Measurements from ENCODE around the gene VCAN. TPM values are rescaled to one million over a fixed set of nuclear protein-coding genes. Genes with fewer than 3 reads are reported as not detected.

The VCAN gene
- total and polyA plus RNA-seq, 3 donors from 2014 or later: 15.7 to 23.4 (median 22.8) TPM

DNA sequence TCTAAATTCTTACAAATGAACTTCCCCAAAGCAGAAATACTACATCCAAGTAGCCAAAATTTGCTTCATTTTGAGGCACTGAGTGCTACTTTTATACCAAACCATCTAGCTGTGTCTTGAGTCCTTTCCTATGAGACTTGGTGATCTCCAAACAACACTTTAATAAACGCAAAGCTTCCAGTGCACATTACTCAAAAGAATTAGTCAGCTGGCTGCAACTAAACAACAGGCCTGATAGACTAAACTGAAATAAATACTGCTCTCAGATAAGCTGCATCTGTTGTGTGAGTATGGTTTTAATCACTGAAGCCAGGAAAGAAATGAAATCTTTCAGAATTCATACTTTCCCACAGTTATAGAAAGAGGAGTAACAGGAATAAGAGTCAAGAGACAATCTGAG, 80.3 kb downstream of the VCAN start:
- no peaks in the 10 kb centered on the region for H3K9me3 ChIP-seq
- no peaks in the 10 kb centered on the region for H3K27me3 ChIP-seq
- no peak overlapping the region for H3K27ac ChIP-seq
- intact Hi-C loops (cut with DNase I; ENCODE audit: low total_unique reads): no loop called here
- no peaks in the 10 kb centered on the region for H3K36me3 ChIP-seq (ENCODE audit: low read depth, missing control alignments)
- H3K4me1 ChIP-seq: no peaks in the 10 kb centered on the region
- DNase-seq: no peak
- TF ChIP-seq POLR2A (IDR thresholded peaks at IDR 0.05): no peak
- TF ChIP-seq, protein P1, sequence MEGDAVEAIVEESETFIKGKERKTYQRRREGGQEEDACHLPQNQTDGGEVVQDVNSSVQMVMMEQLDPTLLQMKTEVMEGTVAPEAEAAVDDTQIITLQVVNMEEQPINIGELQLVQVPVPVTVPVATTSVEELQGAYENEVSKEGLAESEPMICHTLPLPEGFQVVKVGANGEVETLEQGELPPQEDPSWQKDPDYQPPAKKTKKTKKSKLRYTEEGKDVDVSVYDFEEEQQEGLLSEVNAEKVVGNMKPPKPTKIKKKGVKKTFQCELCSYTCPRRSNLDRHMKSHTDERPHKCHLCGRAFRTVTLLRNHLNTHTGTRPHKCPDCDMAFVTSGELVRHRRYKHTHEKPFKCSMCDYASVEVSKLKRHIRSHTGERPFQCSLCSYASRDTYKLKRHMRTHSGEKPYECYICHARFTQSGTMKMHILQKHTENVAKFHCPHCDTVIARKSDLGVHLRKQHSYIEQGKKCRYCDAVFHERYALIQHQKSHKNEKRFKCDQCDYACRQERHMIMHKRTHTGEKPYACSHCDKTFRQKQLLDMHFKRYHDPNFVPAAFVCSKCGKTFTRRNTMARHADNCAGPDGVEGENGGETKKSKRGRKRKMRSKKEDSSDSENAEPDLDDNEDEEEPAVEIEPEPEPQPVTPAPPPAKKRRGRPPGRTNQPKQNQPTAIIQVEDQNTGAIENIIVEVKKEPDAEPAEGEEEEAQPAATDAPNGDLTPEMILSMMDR (IDR thresholded peaks at IDR 0.05): no peak
- 66 to 74% methylated on average over 1 of the region's 1 CpG for WGBS, 2 donors
- H3K4me3 ChIP-seq: no peak overlapping the region

DNA sequence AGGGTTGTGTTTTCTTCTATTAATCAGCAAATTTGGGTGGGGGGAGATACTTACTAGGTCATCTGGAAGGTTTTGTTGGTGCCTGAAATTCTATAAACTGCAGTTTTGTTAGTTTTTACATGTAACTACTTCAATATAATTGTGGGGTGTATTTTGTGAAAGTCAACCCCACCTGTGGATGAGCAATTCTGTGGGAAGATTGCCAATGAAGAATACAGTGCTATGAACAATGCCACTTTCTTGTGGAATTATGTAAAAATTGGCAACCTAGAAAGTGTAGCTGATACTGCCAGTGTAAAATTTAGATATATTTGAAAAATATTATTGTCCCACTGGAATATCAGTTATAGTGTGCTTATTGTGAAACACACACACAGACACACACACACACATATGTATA, 80.7 kb downstream of the VCAN start:
- Histone ChIP-seq H3K27ac (no peak overlapping the region), H3K9me3 (no peaks in the 10 kb centered on the region), H3K4me3 (no peak overlapping the region)

DNA sequence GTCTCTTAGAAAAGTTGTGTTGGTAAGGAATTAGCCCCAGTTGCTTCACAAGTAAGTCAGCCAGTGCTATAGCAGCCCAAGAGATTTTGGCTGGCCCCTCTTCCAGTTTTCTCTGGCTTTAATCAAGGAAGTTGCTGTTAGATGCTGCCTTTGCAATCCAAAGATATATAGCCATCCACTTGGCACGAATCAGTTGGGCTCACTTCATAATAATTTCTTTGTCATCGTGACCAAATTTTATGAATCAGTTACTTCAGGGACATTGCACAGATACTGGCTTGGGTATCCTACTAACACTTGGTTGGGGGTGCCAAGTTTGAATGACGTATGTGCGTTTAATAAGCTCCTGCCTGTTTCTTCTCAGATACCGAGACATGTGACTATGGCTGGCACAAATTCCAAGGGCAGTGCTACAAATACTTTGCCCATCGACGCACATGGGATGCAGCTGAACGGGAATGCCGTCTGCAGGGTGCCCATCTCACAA, 81.5 kb downstream of the VCAN start:
- no peak for DNase-seq
- H3K4me3 ChIP-seq: no peak overlapping the region
- no peaks in the 10 kb centered on the region for H3K27me3 ChIP-seq
- no peaks in the 10 kb centered on the region for H3K9me3 ChIP-seq
- intact Hi-C loops (cut with DNase I; ENCODE audit: low total_unique reads): no loop called here
- H3K4me1 ChIP-seq: no peaks in the 10 kb centered on the region
- no peak for TF ChIP-seq POLR2A (IDR thresholded peaks at IDR 0.05)
- TF ChIP-seq, protein P1 (IDR thresholded peaks at IDR 0.05): no peak
- no peaks in the 10 kb centered on the region for H3K36me3 ChIP-seq (ENCODE audit: low read depth, missing control alignments)
- H3K27ac ChIP-seq: no peak overlapping the region
- WGBS, 2 donors: 78 to 81% methylated on average over 9 of the region's 9 CpGs

More for the DNA sequence above, 80.7 kb downstream of the VCAN start:
- no peaks in the 10 kb centered on the region for H3K4me1 ChIP-seq
- H3K27me3 ChIP-seq: no peaks in the 10 kb centered on the region
- no peak for DNase-seq
- TF ChIP-seq POLR2A (IDR thresholded peaks at IDR 0.05): no peak
- TF ChIP-seq, protein P1 (IDR thresholded peaks at IDR 0.05): no peak
- H3K36me3 ChIP-seq (ENCODE audit: low read depth, missing control alignments): no peaks in the 10 kb centered on the region
- intact Hi-C loops (cut with DNase I; ENCODE audit: low total_unique reads): no loop called here

DNA sequence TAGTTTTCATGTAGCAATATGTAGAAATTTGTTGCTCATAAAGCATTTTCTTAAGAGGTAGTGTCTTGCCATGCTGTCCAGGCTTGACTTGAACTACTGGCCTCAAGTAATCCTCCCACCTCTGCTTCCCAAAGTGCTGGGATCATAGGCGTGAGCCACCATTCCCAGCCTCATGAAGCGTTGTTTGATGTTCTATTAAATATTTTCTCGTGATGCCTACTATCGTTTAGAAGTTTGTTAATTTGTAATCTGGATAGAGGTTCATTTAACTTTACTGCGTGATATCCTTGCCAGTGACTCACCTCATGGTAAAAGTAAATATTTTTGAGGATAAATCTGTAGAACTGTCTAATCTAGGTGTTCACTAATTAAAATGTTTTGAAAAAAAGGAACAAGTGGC, 82.6 kb downstream of the VCAN start:
- Histone ChIP-seq H3K4me1 (no peaks in the 10 kb centered on the region), H3K27me3 (no peaks in the 10 kb centered on the region), H3K4me3 (no peak overlapping the region), H3K9me3 (no peaks in the 10 kb centered on the region), H3K27ac (no peak overlapping the region), H3K36me3 (ENCODE audit: low read depth, missing control alignments) (no peaks in the 10 kb centered on the region)
- intact Hi-C loops (cut with DNase I; ENCODE audit: low total_unique reads): no loop called here
- no peak for TF ChIP-seq POLR2A (IDR thresholded peaks at IDR 0.05)
- TF ChIP-seq, protein P1 (IDR thresholded peaks at IDR 0.05): no peak
- WGBS, 2 donors: 86 to 94% methylated on average over 5 of the region's 5 CpGs
- no peak for DNase-seq

DNA sequence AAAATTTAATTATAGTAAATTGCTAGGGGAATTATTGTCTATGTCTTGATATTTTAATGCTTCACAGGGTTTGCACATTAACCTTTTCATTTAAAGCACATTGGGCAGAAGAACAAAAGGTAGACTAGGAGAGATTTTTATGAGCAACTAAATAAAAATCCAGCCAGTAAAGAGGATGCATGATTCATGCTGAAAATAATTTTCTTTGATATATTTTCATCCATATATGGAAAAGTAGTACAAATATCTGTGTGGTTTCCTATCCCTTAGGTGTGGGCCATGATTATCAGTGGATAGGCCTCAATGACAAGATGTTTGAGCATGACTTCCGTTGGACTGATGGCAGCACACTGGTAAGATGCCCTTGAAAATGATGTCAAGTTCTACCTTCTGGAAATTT, 83.1 kb downstream of the VCAN start:
- DNase-seq: no peak
- H3K9me3 ChIP-seq: no peaks in the 10 kb centered on the region
- H3K36me3 ChIP-seq (ENCODE audit: low read depth, missing control alignments): no peaks in the 10 kb centered on the region
- H3K27me3 ChIP-seq: no peaks in the 10 kb centered on the region
- intact Hi-C loops (cut with DNase I; ENCODE audit: low total_unique reads): no loop called here
- H3K4me3 ChIP-seq: no peak overlapping the region
- no peak overlapping the region for H3K27ac ChIP-seq
- no peak for TF ChIP-seq POLR2A (IDR thresholded peaks at IDR 0.05)
- TF ChIP-seq, protein P1 (IDR thresholded peaks at IDR 0.05): no peak
- no peaks in the 10 kb centered on the region for H3K4me1 ChIP-seq
- 82 to 83% methylated on average over 1 of the region's 1 CpG for WGBS, 2 donors
